Erythroblast (primary cell): ENCODE data around the gene ALG10B.

Experiments
- GATA1 ChIP-seq: IDR thresholded peaks from 2 replicates; pipeline ENCODE4 v1.6.1; 2011; ENCODE audit warnings: low read depth, mild to moderate bottlenecking, control low read depth, low read length, moderate library complexity
- POLR2A ChIP-seq: IDR thresholded peaks from 2 replicates; pipeline ENCODE4 v1.6.1; 2011; ENCODE audit warnings: mild to moderate bottlenecking, low read length

GRCh38 chr12:38373784-38374183, 57.2 kb downstream of the ALG10B start:
- TF ChIP-seq POLR2A = no peak
- no peak for TF ChIP-seq GATA1
